Testis (tissue), 2 donors: ENCODE results near the gene PIP4K2A.

Experiments used
- CTCF ChIP-seq, 3 experiments: fragments of 450-650 bp in 2 of 3; fragments of 200-600 bp in 1 of 3; sonication (generic) in 1 of 3; IDR thresholded peaks; one replicate each; pipeline ENCODE4 v1.5.1; 2016 to 2019; ENCODE audit warnings: antibody characterized with exemption in 3 of 3, mild to moderate bottlenecking in 2 of 3, moderate library complexity in 1 of 3
- POLR2A ChIP-seq: fragments of 450-650 bp; IDR thresholded peaks from one replicate; pipeline ENCODE4 v1.6.1; 2017; ENCODE audit warnings: antibody characterized with exemption, mild to moderate bottlenecking, moderate library complexity

DNA sequence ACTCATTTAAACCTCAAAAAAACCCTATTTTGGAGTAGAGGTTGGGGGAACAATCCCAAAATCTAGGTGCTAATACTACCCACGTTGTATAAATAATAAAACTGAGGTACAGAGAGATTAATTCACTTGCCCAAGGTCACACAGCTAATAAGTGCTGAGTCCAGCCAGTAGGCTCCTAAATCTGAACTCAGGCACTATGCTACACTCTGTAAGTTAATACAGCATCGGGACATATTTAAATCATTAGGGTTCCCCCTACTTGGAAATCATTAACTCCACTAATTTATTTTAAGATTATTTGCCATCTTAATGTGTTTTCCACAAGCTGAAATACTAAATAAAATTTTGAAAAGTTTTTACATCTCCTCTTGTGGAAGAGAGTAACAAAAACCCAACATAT is 24.2 kb downstream of the PIP4K2A start:
- TF ChIP-seq CTCF (IDR thresholded peaks at IDR 0.05) (no peak), POLR2A (no peak)
